OCI-LY1 (cell line): ENCODE measurements around the gene UBXN6.

Experiments used
- CTCF ChIP-seq: fragments of 200-600 bp; sonication (generic), shearing (Covaris generic); IDR thresholded peaks from 2 replicates; pipeline ENCODE4 v1.5.1; 2017; ENCODE audit warnings: mild to moderate bottlenecking, antibody characterized with exemption, low read length, moderate library complexity, mixed read lengths
- EZH2 ChIP-seq: fragments of 200-600 bp; sonication (generic), shearing (Covaris generic); IDR thresholded peaks from 2 replicates; pipeline ENCODE4 v1.8.0; 2017; ENCODE audit warnings: borderline replicate concordance, mixed run types, mild to moderate bottlenecking, antibody characterized with exemption, low read length, moderate library complexity, mixed read lengths

- no peak for TF ChIP-seq CTCF
- TF ChIP-seq EZH2, result no peak
These were observed 43.4 kb upstream of the UBXN6 start for GRCh38 chr19:4500841-4501591.
